SK-N-SH treated with all-trans-retinoic acid at 6 μM for 48 hours (cell line): Measurements from ENCODE around the gene MATCAP1.

Source experiments
- ATAC-seq: fragments of 200-7000 bp; cut with Tn5 transposase; 3 replicates; pipeline ENCODE4 v1.9.1; 2020; ENCODE audit warnings: mild to moderate bottlenecking, moderate library complexity
- BACH2 ChIP-seq: fragments of 250-450 bp; sonication (Bioruptor Pico); IDR thresholded peaks from 2 replicates; pipeline ENCODE4 v1.9.0; 2021; ENCODE audit warnings: mild to moderate bottlenecking, borderline replicate concordance
- CSDC2 ChIP-seq: fragments of 250-450 bp; sonication (Bioruptor Pico); IDR thresholded peaks from 2 replicates; pipeline ENCODE4 v1.5.0; 2020; ENCODE audit warnings: mild to moderate bottlenecking, moderate library complexity
- ESRRG ChIP-seq: fragments of 250-450 bp; sonication (Bioruptor Pico); IDR thresholded peaks from 2 replicates; pipeline ENCODE4 v1.6.1; 2021; ENCODE audit warnings: mild to moderate bottlenecking
- GLIS3 ChIP-seq: fragments of 250-450 bp; sonication (Bioruptor Pico); IDR thresholded peaks from 2 replicates; pipeline ENCODE4 v1.5.0; 2020; ENCODE audit warnings: mild to moderate bottlenecking, moderate library complexity
- ISL1 ChIP-seq: fragments of 250-450 bp; sonication (Bioruptor Pico); IDR thresholded peaks from 2 replicates; pipeline ENCODE4 v2.1.2; 2022; ENCODE audit warnings: mild to moderate bottlenecking, moderate library complexity
- PPARA ChIP-seq: fragments of 250-450 bp; sonication (Bioruptor Pico); IDR thresholded peaks from 2 replicates; pipeline ENCODE4 v1.5.0; 2020; ENCODE audit warnings: mild to moderate bottlenecking, borderline replicate concordance
- SNAI2 ChIP-seq: fragments of 250-450 bp; sonication (Bioruptor Pico); IDR thresholded peaks from 2 replicates; pipeline ENCODE4 v1.5.0; 2020; ENCODE audit warnings: mild to moderate bottlenecking, moderate library complexity
- TCF4 ChIP-seq: fragments of 250-450 bp; sonication (Bioruptor Pico); IDR thresholded peaks from 2 replicates; pipeline ENCODE4 v1.8.0; 2021; ENCODE audit warnings: mild to moderate bottlenecking, moderate library complexity, borderline replicate concordance
- TOX ChIP-seq: fragments of 250-450 bp; sonication (Bioruptor Pico); IDR thresholded peaks from 2 replicates; pipeline ENCODE4 v1.8.0; 2021; ENCODE audit warnings: mild to moderate bottlenecking, moderate library complexity, borderline replicate concordance
- ZC3H10 ChIP-seq: fragments of 250-450 bp; sonication (Bioruptor Pico); IDR thresholded peaks from 2 replicates; pipeline ENCODE4 v1.5.1; 2021; ENCODE audit warnings: mild to moderate bottlenecking, moderate library complexity
- ZFP3 ChIP-seq: fragments of 250-450 bp; sonication (Bioruptor Pico); IDR thresholded peaks from 2 replicates; pipeline ENCODE4 v1.5.0; 2020; ENCODE audit warnings: mild to moderate bottlenecking, moderate library complexity
- ZFP30 ChIP-seq: fragments of 450-650 bp; formaldehyde crosslinking; IDR thresholded peaks from 2 replicates; pipeline ENCODE4 v1.5.0; 2022; ENCODE audit warnings: mild to moderate bottlenecking, moderate library complexity
- ZNF565 ChIP-seq: fragments of 450-650 bp; formaldehyde crosslinking; conservative IDR thresholded peaks from 2 replicates; pipeline ENCODE4 v1.5.0; 2020; ENCODE audit warnings: low read depth, mild to moderate bottlenecking, moderate library complexity
- ZNF70 ChIP-seq: fragments of 450-650 bp; formaldehyde crosslinking; IDR thresholded peaks from 2 replicates; pipeline ENCODE4 v1.5.0; 2020; ENCODE audit warnings: mild to moderate bottlenecking, moderate library complexity
- ZNF8 ChIP-seq: fragments of 450-650 bp; formaldehyde crosslinking; IDR thresholded peaks from 2 replicates; pipeline ENCODE4 v1.5.0; 2020; ENCODE audit warnings: mild to moderate bottlenecking, moderate library complexity
- TF ChIP-seq, protein P1 (sequence below): fragments of 250-450 bp; sonication (Bioruptor Pico); IDR thresholded peaks from 2 replicates; pipeline ENCODE4 v1.5.0; 2020; ENCODE audit warnings: mild to moderate bottlenecking, moderate library complexity
- TF ChIP-seq, protein P2 (sequence below): fragments of 250-450 bp; sonication (Bioruptor Pico); IDR thresholded peaks from 2 replicates; pipeline ENCODE4 v1.5.1; 2021; ENCODE audit warnings: mild to moderate bottlenecking, moderate library complexity
- TF ChIP-seq, protein P3 (sequence below): fragments of 250-450 bp; sonication (Bioruptor Pico); IDR thresholded peaks from 2 replicates; pipeline ENCODE4 v1.5.1; 2020; ENCODE audit warnings: low read depth, mild to moderate bottlenecking, moderate library complexity
- TF ChIP-seq, protein P4 (sequence below): fragments of 250-450 bp; sonication (Bioruptor Pico); IDR thresholded peaks from 2 replicates; pipeline ENCODE4 v1.8.0; 2020; ENCODE audit warnings: mild to moderate bottlenecking, moderate library complexity, borderline replicate concordance
- TF ChIP-seq, protein P5 (sequence below): fragments of 250-450 bp; sonication (Bioruptor Pico); IDR thresholded peaks from 2 replicates; pipeline ENCODE4 v1.8.0; 2021; ENCODE audit warnings: low read depth, mild to moderate bottlenecking, moderate library complexity, borderline replicate concordance

Gene MATCAP1

DNA sequence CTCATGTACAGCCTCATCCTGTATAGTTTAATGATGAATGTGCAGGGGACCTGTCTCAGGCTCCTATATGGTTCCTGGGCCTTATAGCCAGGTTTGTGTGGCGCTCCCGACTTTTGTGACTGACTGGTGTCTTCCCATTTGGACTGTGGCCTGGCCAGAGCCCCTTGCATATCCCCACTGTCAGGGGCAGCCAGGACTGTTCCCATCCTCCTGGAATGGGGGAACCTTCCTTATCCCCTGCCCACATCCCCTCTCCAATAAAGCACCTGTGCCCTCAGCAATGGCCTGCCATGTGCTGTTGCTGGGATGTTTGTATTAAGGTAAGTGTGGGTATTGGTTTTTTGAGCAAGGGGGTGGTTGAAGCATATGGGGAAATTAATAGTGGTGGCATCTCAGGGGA lies 35.5 kb downstream of the MATCAP1 start:
- TF ChIP-seq ZC3H10 (CRISPR knock-in tag), result no peak
- no peak for TF ChIP-seq ZFP3 (CRISPR knock-in tag)
- TF ChIP-seq, protein P1, sequence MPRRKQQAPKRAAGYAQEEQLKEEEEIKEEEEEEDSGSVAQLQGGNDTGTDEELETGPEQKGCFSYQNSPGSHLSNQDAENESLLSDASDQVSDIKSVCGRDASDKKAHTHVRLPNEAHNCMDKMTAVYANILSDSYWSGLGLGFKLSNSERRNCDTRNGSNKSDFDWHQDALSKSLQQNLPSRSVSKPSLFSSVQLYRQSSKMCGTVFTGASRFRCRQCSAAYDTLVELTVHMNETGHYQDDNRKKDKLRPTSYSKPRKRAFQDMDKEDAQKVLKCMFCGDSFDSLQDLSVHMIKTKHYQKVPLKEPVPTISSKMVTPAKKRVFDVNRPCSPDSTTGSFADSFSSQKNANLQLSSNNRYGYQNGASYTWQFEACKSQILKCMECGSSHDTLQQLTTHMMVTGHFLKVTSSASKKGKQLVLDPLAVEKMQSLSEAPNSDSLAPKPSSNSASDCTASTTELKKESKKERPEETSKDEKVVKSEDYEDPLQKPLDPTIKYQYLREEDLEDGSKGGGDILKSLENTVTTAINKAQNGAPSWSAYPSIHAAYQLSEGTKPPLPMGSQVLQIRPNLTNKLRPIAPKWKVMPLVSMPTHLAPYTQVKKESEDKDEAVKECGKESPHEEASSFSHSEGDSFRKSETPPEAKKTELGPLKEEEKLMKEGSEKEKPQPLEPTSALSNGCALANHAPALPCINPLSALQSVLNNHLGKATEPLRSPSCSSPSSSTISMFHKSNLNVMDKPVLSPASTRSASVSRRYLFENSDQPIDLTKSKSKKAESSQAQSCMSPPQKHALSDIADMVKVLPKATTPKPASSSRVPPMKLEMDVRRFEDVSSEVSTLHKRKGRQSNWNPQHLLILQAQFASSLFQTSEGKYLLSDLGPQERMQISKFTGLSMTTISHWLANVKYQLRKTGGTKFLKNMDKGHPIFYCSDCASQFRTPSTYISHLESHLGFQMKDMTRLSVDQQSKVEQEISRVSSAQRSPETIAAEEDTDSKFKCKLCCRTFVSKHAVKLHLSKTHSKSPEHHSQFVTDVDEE, result no peak
- TF ChIP-seq TCF4, result no peak
- no peak for TF ChIP-seq TOX (CRISPR knock-in tag)
- TF ChIP-seq ZFP30, result no peak
- TF ChIP-seq, protein P2, sequence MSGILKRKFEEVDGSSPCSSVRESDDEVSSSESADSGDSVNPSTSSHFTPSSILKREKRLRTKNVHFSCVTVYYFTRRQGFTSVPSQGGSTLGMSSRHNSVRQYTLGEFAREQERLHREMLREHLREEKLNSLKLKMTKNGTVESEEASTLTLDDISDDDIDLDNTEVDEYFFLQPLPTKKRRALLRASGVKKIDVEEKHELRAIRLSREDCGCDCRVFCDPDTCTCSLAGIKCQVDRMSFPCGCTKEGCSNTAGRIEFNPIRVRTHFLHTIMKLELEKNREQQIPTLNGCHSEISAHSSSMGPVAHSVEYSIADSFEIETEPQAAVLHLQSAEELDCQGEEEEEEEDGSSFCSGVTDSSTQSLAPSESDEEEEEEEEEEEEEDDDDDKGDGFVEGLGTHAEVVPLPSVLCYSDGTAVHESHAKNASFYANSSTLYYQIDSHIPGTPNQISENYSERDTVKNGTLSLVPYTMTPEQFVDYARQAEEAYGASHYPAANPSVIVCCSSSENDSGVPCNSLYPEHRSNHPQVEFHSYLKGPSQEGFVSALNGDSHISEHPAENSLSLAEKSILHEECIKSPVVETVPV (CRISPR knock-in tag), result no peak
- no peak for TF ChIP-seq ZNF565 (CRISPR knock-in tag)
- no peak for TF ChIP-seq ISL1 (CRISPR knock-in tag)
- no peak for TF ChIP-seq PPARA
- TF ChIP-seq CSDC2 (CRISPR knock-in tag), result no peak
- TF ChIP-seq SNAI2 (CRISPR knock-in tag), result no peak
- no peak for TF ChIP-seq ESRRG
- no peak for TF ChIP-seq ZNF8 (CRISPR knock-in tag)
- no peak for TF ChIP-seq GLIS3 (CRISPR knock-in tag)
- no peak for TF ChIP-seq BACH2
- TF ChIP-seq, protein P3, sequence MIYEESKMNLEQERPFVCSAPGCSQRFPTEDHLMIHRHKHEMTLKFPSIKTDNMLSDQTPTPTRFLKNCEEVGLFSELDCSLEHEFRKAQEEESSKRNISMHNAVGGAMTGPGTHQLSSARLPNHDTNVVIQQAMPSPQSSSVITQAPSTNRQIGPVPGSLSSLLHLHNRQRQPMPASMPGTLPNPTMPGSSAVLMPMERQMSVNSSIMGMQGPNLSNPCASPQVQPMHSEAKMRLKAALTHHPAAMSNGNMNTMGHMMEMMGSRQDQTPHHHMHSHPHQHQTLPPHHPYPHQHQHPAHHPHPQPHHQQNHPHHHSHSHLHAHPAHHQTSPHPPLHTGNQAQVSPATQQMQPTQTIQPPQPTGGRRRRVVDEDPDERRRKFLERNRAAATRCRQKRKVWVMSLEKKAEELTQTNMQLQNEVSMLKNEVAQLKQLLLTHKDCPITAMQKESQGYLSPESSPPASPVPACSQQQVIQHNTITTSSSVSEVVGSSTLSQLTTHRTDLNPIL, result no peak
- no peak for ATAC-seq

DNA sequence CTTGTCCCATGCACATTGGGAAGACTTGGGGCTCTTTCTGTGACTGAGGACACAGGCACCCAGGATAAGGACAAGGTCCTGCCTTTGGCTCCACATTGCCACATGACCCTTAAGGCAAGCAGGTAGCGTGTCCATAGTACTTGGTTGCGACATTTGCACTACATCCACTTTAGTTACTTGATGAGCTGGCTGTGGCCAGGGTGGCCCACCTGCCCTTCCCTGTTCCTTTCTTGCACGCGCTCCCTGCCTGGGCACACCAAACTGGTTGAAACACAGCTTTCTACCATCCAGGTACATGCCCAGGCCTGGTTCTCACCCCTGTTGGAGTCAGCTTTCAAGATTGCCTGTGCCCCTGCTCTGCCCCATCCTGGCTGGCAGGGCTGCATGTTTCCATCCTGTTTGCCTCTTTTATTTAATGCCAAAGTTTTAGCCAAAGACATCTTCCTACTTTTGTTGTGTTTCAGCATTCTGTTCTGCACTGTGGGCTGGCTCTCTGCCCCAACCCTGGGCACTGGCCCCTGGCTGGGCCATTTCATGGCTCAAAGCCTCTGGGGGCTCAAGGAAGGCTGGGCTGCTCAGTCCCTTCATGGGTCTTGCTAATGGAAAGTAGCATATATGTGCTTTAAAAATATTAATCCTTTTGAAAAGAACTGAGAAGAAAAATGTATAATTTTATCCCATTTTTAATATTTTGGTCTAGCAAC lies 36.2 kb downstream of the MATCAP1 start:
- no peak for ATAC-seq
- TF ChIP-seq, protein P3, result no peak
- TF ChIP-seq BACH2 (no peak), ISL1 (CRISPR knock-in tag) (no peak), PPARA (no peak), SNAI2 (CRISPR knock-in tag) (no peak), ZNF8 (CRISPR knock-in tag) (no peak), ZNF70 (CRISPR knock-in tag) (no peak)
- TF ChIP-seq, protein P4, sequence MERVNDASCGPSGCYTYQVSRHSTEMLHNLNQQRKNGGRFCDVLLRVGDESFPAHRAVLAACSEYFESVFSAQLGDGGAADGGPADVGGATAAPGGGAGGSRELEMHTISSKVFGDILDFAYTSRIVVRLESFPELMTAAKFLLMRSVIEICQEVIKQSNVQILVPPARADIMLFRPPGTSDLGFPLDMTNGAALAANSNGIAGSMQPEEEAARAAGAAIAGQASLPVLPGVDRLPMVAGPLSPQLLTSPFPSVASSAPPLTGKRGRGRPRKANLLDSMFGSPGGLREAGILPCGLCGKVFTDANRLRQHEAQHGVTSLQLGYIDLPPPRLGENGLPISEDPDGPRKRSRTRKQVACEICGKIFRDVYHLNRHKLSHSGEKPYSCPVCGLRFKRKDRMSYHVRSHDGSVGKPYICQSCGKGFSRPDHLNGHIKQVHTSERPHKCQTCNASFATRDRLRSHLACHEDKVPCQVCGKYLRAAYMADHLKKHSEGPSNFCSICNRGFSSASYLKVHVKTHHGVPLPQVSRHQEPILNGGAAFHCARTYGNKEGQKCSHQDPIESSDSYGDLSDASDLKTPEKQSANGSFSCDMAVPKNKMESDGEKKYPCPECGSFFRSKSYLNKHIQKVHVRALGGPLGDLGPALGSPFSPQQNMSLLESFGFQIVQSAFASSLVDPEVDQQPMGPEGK (CRISPR knock-in tag), result no peak
- TF ChIP-seq, protein P5, sequence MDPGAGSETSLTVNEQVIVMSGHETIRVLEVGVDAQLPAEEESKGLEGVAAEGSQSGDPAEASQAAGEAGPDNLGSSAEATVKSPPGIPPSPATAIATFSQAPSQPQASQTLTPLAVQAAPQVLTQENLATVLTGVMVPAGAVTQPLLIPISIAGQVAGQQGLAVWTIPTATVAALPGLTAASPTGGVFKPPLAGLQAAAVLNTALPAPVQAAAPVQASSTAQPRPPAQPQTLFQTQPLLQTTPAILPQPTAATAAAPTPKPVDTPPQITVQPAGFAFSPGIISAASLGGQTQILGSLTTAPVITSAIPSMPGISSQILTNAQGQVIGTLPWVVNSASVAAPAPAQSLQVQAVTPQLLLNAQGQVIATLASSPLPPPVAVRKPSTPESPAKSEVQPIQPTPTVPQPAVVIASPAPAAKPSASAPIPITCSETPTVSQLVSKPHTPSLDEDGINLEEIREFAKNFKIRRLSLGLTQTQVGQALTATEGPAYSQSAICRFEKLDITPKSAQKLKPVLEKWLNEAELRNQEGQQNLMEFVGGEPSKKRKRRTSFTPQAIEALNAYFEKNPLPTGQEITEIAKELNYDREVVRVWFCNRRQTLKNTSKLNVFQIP (CRISPR knock-in tag), result no peak
